Stimulated activated naive B cell treated with anti-CD40 and anti-IgM and Interleukin-4, amounts not matched to agents 10 μg/mL and 1 μg/mL and 100 μg/mL, for 72 hours (primary cell): Measurements from ENCODE around the gene USP22.

Experiments
- ATAC-seq, 2 donors: fragments of 150-1000 bp; cut with Tn5 transposase; replicated peaks; 2 replicates each; pipeline ENCODE4 v1.10.0; 2021; ENCODE audit warnings: moderate library complexity in 1 of 2
- DNase-seq: peaks from one replicate; pipeline ENCODE4 v3.0.0; 2021
- H3K27ac Mint-ChIP-seq: one replicate; pipeline ENCODE4 v1.8.0; 2022; ENCODE audit warnings: mild to moderate bottlenecking, mixed read lengths
- H3K27me3 Mint-ChIP-seq, 2 donors: one replicate each; pipeline ENCODE4 v1.8.0; 2022; ENCODE audit warnings: mixed read lengths in 2 of 2
- H3K36me3 Mint-ChIP-seq, 2 donors: one replicate each; pipeline ENCODE4 v1.8.0; 2022; ENCODE audit warnings: mixed read lengths in 2 of 2, mild to moderate bottlenecking in 1 of 2
- H3K4me1 Mint-ChIP-seq, 2 donors: one replicate each; pipeline ENCODE4 v1.8.0; 2022; ENCODE audit warnings: mixed read lengths in 2 of 2, mild to moderate bottlenecking in 1 of 2
- H3K4me3 Mint-ChIP-seq, 2 donors: one replicate each; pipeline ENCODE4 v1.8.0; 2022; ENCODE audit warnings: mild to moderate bottlenecking in 2 of 2, mixed read lengths in 2 of 2, moderate library complexity in 1 of 2
- H3K9me3 Mint-ChIP-seq, 2 donors: one replicate each; pipeline ENCODE4 v1.8.0; 2022; ENCODE audit warnings: mixed read lengths in 2 of 2, mild to moderate bottlenecking in 1 of 2

USP22 gene

DNA sequence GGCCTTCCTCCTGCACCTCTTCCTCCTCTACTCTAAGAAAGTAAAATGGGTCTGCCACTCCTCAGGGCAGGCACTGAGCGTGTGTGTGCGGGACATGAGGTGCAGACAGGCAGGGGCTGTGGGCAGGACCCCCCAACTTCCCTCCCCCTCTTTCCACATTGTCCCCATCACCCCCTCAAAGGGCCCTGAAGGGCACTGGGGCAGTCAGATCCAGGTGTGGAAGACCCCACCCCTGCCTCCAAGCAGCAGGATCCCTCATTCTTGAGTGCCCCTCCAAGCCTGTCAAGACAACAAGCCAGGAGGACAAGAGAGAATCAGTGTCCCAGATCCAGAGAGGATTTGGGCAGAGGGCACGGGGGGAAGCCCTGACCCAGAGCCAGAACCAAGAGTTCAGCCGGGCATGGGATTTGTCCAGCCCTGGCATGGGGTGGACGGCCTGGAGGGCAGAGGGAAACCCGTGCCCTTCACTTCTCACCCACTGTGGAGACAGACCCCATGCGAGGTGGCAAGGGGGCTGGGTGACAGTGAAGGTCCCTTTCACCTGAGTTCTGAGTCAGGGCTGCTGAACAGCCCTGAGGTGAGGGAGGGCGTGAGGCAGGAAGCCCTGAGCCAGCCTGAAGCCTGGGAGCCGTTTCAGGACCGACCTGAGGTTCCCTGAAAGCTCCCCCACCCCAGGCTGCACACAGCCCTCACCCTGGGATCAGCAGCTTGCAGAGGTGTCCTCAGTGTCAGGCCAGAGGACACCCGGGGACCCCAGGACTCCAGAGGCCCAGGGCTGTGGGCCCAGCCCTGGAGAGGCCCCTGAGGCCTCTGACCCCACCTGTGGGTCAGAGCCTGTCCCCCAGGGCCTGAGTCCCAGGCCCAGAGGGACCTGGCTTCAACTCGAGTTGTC lies 45.8 kb downstream of the USP22 start:
- Mint-ChIP-seq H3K4me3 (no peak overlapping the region), H3K9me3 (no peaks in the 10 kb centered on the region), H3K27ac (peak overlapping the region; percentile 68), H3K36me3 (peaks cover 4 to 28% of the 10 kb centered on the region in 2 donors), H3K27me3 (no peaks in the 10 kb centered on the region), H3K4me1 (peaks cover 7 to 10% of the 10 kb centered on the region in 2 donors)
- no peak for ATAC-seq
- no peak for DNase-seq

GRCh38 chr17:20995873-20996723 lies 46.7 kb downstream of the USP22 start:
- no peaks in the 10 kb centered on the region for H3K27me3 Mint-ChIP-seq
- ATAC-seq (no peak), DNase-seq (no peak)
- H3K9me3 Mint-ChIP-seq, result no peaks in the 10 kb centered on the region
- H3K27ac Mint-ChIP-seq, result peak overlapping the region; percentile 68
- H3K4me3 Mint-ChIP-seq, result no peak overlapping the region
- peaks cover 7 to 10% of the 10 kb centered on the region in 2 donors for H3K4me1 Mint-ChIP-seq
- peaks cover 3 to 23% of the 10 kb centered on the region in 2 donors for H3K36me3 Mint-ChIP-seq

DNA sequence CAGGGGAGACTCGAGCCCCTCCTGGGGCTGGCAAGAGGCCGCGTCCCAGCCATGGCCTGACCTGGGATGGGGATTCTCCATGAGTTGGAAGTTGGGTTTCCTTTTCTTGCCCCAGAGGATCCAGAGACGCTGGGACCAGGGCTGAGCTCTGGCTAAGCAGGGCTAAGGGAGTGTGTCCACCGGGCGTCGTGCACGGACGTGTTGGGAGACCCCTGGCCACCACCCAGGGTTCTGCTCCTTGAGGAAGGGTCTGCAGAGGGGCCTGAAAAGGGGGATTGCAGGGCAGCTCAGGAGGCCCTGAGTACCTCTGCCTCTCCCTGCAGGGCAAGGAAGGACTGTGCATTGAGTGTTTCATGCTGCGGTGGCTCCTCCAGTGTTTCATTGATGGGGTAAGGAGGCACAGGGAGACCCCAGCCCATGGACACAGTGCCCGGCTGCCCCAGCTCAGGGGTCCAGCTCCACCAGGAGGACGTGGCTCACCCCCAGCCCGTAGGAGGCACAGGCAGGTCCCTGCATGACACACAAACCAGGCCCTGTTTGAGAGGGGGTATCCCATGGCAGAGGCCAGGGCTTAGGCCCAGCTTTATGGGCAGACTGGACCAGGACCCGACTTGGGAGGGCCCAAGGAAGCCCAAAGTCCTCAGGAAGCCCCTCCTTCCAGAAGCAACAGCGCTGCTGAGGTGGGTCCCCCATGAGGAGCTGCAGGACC lies 47.5 kb downstream of the USP22 start:
- ATAC-seq (no peak), DNase-seq (no peak)
- Mint-ChIP-seq H3K27me3 (no peaks in the 10 kb centered on the region), H3K27ac (no peak overlapping the region), H3K36me3 (peaks cover 3 to 23% of the 10 kb centered on the region in 2 donors), H3K4me3 (no peak overlapping the region), H3K4me1 (peaks cover 7 to 10% of the 10 kb centered on the region in 2 donors), H3K9me3 (no peaks in the 10 kb centered on the region)

DNA sequence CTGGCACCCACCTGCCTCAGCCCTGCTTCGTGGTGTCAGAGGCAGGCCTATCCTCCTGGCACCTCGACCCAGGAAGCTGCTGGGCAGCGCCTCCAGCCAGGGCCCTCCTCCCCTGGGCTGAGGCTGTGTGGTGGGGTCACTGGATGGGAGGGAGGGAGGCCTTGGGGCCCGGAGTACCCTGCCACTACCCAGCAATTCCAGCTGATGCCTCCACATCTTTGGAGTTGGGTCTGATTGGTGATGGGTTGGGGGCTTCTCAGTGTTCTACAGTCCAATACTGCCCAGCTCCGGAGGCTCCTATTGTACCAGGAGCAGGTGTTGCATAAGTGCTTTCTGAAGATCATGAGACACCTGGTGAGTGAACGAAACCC lies 48.0 kb downstream of the USP22 start:
- Mint-ChIP-seq H3K27ac (no peak overlapping the region), H3K9me3 (no peaks in the 10 kb centered on the region), H3K36me3 (peaks cover 0 to 17% of the 10 kb centered on the region in 2 donors), H3K4me3 (no peak overlapping the region), H3K27me3 (no peaks in the 10 kb centered on the region), H3K4me1 (peaks cover 7 to 10% of the 10 kb centered on the region in 2 donors)
- DNase-seq, result no peak
- no peak for ATAC-seq

DNA sequence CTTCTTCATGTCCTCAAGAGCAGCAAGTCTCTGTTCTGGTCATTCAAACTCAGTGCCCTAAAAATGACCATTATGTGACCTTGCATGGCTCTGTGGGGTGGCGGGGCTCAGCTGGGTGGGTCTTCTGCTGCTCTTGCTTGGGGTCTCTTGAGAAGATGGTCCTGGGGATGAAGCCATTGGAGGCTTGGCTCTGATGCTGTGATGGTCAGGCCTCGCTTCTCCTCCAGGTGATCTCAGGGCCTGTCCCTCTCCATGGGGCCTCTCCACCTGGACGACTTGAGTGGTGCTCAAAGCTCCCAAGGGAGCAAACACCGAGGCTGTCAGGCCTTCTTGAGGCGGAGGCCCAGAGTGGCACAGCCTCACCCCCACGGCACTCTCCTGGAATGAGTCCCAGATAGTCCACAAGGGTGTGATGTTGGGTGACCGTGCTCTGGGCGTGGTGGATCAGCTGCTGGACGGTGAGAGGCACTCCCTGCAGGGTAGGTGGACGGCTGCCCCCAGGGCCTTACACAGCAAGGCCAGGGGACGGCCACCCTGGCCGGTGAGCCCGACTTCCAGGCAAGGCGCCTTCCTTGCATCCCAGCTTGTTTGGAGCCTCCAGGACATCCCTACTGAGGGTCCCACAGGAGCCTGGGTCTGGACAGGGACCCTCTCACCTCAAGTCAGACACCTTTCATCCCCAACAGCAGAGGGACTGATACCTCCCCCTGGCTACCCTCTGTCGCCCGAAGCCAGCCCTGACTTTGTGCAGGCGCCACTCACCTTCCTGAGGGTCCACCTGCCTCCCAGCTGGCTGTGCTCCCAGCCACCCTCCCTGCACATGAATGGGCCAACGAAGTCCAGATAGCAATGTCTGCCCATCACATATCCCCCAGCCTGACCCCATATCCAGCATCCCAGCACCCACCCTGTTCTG lies 48.7 kb downstream of the USP22 start:
- ATAC-seq (no peak), DNase-seq (no peak)
- Mint-ChIP-seq H3K4me1 (peaks cover 6 to 7% of the 10 kb centered on the region in 2 donors), H3K36me3 (peaks cover 0 to 11% of the 10 kb centered on the region in 2 donors), H3K4me3 (no peak overlapping the region), H3K27me3 (no peaks in the 10 kb centered on the region), H3K9me3 (no peaks in the 10 kb centered on the region), H3K27ac (no peak overlapping the region)

DNA sequence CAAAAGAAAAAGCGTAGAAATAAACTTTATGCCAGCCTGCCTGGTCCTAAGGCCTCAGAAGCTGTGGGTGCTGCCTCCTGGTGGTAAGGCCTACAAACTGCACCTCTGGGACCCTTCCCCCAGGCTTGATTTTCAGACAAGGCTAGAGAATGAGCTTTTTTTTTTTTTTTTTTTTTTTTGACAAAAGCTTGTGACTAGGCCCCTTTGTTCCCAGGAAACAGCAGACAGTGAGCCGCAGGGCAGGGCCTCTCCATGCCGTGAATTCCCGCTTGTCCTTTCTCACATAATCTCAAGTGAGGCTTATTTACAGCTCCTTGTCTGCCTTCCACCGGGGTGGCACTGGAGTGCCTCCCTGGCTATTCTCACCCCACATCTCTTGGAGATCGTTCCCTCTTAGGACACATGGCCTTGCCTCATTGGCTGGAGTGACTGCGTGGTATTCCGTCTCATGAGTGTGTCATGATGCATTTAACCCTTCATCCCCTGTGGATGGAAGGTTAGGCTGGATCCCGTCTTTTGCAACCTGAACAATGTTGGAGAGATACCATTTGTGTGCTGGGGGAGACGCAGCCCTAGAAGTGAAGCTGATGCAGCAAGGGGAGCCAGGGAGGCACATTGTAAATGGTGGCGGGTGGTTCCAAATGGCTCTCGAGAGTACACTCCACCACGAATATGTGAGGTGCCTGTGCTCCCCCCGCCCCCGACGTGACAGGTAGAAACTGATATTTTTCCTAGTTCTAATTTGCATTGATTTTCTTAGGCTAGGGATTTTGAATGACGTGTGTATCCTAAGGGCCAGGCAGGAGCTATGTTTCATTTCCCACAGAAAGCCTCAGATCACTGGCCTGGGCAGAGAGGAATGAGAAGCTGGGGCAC lies 49.6 kb downstream of the USP22 start:
- peaks cover 0 to 5% of the 10 kb centered on the region in 2 donors for H3K36me3 Mint-ChIP-seq
- peak; percentile 51 for DNase-seq
- peaks cover 0 to 2% of the 10 kb centered on the region in 2 donors for H3K4me1 Mint-ChIP-seq
- H3K4me3 Mint-ChIP-seq, result no peak overlapping the region
- H3K27ac Mint-ChIP-seq, result peak overlapping the region; percentile 67
- H3K9me3 Mint-ChIP-seq, result no peaks in the 10 kb centered on the region
- H3K27me3 Mint-ChIP-seq, result no peaks in the 10 kb centered on the region
- peak; percentile 79 to 82 for ATAC-seq

DNA sequence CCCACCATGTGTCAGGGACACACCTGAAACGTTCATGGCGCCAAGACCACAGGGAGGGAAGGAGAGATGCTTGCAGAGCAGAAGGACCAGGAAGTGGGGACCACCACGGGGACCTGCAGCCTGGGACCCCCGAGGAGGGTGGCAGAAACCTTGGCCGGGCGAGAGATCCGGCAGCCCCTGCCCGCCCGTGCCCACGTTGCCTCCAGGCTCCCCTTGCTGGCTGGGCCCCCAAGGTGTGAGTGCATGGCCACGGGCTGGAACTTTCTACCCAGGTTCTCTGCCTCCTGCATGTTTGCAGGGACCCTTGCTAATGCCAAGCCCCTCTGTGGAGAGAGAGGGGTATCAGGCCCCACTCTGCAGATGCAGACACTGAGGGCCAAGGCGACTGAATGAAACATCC lies 50.4 kb downstream of the USP22 start:
- no peaks in the 10 kb centered on the region for H3K9me3 Mint-ChIP-seq
- H3K4me3 Mint-ChIP-seq, result no peak overlapping the region
- no peaks in the 10 kb centered on the region for H3K36me3 Mint-ChIP-seq
- peaks cover 0 to 2% of the 10 kb centered on the region in 2 donors for H3K4me1 Mint-ChIP-seq
- no peak overlapping the region for H3K27ac Mint-ChIP-seq
- DNase-seq (no peak), ATAC-seq (no peak)
- H3K27me3 Mint-ChIP-seq, result no peaks in the 10 kb centered on the region

GRCh38 chr17:20991276-20992037 lies 51.4 kb downstream of the USP22 start:
- Mint-ChIP-seq H3K27me3 (no peaks in the 10 kb centered on the region), H3K27ac (no peak overlapping the region), H3K9me3 (no peaks in the 10 kb centered on the region), H3K4me1 (peaks cover 0 to 2% of the 10 kb centered on the region in 2 donors), H3K36me3 (no peaks in the 10 kb centered on the region), H3K4me3 (no peak overlapping the region)
- ATAC-seq, result no peak
- no peak for DNase-seq

- no peak for DNase-seq
- no peaks in the 10 kb centered on the region for H3K36me3 Mint-ChIP-seq
- no peak overlapping the region for H3K27ac Mint-ChIP-seq
- ATAC-seq, result no peak
- no peak overlapping the region for H3K4me3 Mint-ChIP-seq
- H3K27me3 Mint-ChIP-seq, result no peaks in the 10 kb centered on the region
- peaks cover 0 to 2% of the 10 kb centered on the region in 2 donors for H3K4me1 Mint-ChIP-seq
- H3K9me3 Mint-ChIP-seq, result no peaks in the 10 kb centered on the region
These were observed 52.6 kb downstream of the USP22 start for GRCh38 chr17:20989991-20990855.

DNA sequence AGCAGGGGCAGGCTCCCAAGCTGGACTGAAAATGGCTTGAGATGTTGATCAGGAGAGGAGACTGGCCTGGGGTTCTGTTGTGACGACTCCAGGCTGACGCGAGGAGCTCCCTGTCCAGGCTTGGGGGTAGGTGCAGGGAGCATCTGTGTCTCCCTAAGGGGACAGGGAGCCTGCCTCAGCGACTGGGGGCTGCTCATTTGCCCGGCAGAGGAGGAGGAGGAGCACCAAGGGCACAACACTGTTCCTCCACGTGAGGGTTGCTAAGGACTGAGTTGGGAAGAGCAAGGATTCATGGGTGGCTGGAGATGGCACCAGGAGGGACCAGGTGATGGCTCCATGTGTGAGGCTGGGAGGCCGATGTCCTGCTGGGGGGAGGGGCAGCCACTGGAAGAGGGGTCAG lies 53.3 kb downstream of the USP22 start:
- H3K27me3 Mint-ChIP-seq, result no peaks in the 10 kb centered on the region
- H3K4me1 Mint-ChIP-seq, result peaks cover 0 to 2% of the 10 kb centered on the region in 2 donors
- no peaks in the 10 kb centered on the region for H3K36me3 Mint-ChIP-seq
- H3K27ac Mint-ChIP-seq, result no peak overlapping the region
- H3K4me3 Mint-ChIP-seq, result no peak overlapping the region
- no peak for DNase-seq
- ATAC-seq, result no peak
- no peaks in the 10 kb centered on the region for H3K9me3 Mint-ChIP-seq

DNA sequence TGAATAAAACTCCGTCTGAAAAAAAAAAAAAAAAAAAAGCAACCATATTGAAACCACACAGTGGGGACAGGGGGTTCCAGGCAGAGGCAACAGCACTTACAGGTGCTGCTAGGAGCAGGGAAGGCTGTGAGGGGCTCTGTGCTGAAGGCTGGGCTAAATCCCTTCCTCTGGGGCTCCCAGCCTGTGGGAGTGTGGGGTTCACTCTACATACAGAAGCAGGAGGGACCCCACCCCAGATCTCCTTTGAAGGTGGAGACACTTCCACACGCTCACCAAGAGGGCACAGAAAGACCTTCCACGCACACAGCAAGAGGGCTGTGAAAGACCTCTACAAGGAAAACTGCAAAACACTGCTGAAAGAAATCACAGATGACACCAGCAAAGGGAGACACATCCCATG lies 53.9 kb downstream of the USP22 start:
- Mint-ChIP-seq H3K9me3 (no peaks in the 10 kb centered on the region), H3K27ac (peak overlapping the region; percentile 14), H3K36me3 (no peaks in the 10 kb centered on the region), H3K27me3 (no peaks in the 10 kb centered on the region), H3K4me1 (peaks cover 0 to 2% of the 10 kb centered on the region in 2 donors), H3K4me3 (no peak overlapping the region)
- DNase-seq, result no peak
- no peak for ATAC-seq
